ENCODE results near the gene MICALL2. TPM values are rescaled to one million over a fixed set of nuclear protein-coding genes. Genes with fewer than 3 reads are reported as not detected.

MICALL2 gene
- total and polyA plus RNA-seq, 4 donors = 19.0 to 70.6 (median 41.0) TPM

DNA sequence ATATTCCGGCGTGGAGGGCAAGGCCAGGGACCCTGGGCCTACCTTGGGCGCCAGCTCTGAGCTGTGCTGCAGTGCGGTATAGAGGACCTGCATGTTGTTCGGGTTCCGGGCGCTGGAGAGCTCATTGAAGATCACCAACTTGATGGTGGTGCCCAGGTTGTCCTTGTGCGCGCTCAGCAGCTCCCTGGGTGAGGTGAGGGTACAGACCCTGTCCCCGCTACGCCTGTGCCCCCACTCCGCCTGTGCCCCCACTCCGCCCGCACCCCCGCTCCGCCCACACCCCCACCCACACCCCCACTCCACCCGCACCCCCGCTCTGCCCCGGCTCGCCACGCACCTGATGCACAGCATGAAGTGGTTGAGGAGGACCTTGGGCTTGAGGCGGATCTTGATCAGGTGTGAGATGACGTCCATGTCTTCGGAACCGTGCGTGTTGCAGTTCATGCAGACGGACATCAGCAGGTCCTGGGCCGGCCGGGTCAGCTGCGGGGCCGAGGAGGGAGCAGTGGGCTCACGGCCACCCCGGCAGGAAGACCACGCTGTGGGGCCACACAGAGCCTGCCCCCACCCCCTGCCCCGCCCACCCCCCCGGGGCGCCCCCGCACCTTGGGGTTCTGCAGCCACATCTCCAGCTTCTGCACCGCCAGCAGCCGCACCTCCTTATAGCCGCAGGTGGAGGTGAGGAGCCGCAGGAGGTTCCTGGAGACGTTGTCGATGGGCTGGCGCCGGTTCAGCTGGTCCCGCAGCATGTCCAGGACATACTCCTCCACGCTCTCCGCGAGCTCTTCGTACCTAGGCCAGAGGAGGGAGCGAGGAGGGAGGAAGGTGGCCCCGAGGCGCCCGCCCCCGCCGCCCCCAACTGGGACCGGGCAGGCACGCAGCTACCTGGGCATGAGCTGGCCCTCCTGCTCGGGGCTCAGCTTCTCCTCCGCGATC is 39.4 kb upstream of the MICALL2 start:
- no peak for ATAC-seq (ENCODE audit: insufficient read depth, low FRiP score)
- no peak overlapping the region for H3K4me3 ChIP-seq
- peaks cover 6 to 79% (median 21%) of the 10 kb centered on the region in 4 donors for H3K36me3 ChIP-seq (ENCODE audit: control insufficient read depth in 4 of 4, insufficient read depth in 4 of 4, low read length in 4 of 4)
- peaks cover 0 to 12% (median 5%) of the 10 kb centered on the region in 5 donors for H3K4me1 ChIP-seq (ENCODE audit: control insufficient read depth in 5 of 5, insufficient read depth in 5 of 5, low read length in 5 of 5)
- no peak overlapping the region for H3K27ac ChIP-seq (ENCODE audit: low read depth in 1 of 2, low read length in 1 of 2)
- TF ChIP-seq, protein P1, sequence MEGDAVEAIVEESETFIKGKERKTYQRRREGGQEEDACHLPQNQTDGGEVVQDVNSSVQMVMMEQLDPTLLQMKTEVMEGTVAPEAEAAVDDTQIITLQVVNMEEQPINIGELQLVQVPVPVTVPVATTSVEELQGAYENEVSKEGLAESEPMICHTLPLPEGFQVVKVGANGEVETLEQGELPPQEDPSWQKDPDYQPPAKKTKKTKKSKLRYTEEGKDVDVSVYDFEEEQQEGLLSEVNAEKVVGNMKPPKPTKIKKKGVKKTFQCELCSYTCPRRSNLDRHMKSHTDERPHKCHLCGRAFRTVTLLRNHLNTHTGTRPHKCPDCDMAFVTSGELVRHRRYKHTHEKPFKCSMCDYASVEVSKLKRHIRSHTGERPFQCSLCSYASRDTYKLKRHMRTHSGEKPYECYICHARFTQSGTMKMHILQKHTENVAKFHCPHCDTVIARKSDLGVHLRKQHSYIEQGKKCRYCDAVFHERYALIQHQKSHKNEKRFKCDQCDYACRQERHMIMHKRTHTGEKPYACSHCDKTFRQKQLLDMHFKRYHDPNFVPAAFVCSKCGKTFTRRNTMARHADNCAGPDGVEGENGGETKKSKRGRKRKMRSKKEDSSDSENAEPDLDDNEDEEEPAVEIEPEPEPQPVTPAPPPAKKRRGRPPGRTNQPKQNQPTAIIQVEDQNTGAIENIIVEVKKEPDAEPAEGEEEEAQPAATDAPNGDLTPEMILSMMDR (IDR thresholded peaks at IDR 0.05; ENCODE audit: control extremely low read depth, extremely low read depth) = no peak
- WGBS, 2 donors = 95 to 96% methylated on average over 51 to 62 of the region's 62 CpGs
- H3K27me3 ChIP-seq (ENCODE audit: control insufficient read depth in 3 of 3, insufficient read depth in 3 of 3, low read length in 2 of 3) = no peaks in the 10 kb centered on the region
- no peak overlapping the region for H3K9ac ChIP-seq (ENCODE audit: insufficient read depth in 1 of 2, low read length in 2 of 2)
- DNase-seq = no peak
- no peaks in the 10 kb centered on the region for H3K9me3 ChIP-seq (ENCODE audit: control insufficient read depth in 4 of 4, insufficient read depth in 3 of 4, low read length in 3 of 4)

DNA sequence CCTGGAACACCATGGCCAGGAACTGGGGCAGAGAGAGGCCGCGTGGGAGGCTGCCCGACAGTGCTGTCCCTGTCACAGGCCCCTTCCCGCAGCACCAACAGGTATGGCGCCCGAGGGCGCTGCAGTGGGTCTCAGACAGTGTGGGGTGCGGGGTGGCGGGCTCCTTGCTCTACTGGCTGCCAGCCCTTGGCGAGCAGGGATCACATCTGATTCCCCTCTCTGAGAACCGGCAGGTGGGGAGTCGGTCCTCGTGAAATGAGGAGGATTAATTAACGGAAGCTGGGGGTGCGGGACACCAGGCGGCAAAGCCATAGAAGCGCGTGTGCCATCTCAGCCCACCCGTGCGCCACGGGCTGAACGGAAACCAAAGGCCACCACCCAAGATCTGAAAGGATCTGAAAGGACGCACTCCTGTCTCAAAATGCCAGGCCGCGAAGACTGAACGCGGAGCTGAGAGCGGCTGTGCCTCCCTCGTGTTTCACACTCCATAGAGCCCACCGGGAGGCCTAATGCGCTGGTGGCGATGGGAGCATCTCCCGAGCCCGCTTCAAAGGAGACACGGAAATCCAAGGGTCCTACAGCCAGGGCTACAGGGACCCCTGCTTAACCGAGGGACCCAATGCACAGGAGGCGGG is 38.1 kb upstream of the MICALL2 start:
- no peaks in the 10 kb centered on the region for H3K9me3 ChIP-seq (ENCODE audit: control insufficient read depth in 4 of 4, insufficient read depth in 3 of 4, low read length in 3 of 4)
- TF ChIP-seq, protein P1 (IDR thresholded peaks at IDR 0.05; ENCODE audit: control extremely low read depth, extremely low read depth) = no peak
- peaks cover 4 to 86% (median 17%) of the 10 kb centered on the region in 4 donors for H3K36me3 ChIP-seq (ENCODE audit: control insufficient read depth in 4 of 4, insufficient read depth in 4 of 4, low read length in 4 of 4)
- H3K4me3 ChIP-seq = no peak overlapping the region
- no peaks in the 10 kb centered on the region for H3K27me3 ChIP-seq (ENCODE audit: control insufficient read depth in 3 of 3, insufficient read depth in 3 of 3, low read length in 2 of 3)
- H3K9ac ChIP-seq (ENCODE audit: insufficient read depth in 1 of 2, low read length in 2 of 2) = no peak overlapping the region
- DNase-seq (no peak), ATAC-seq (ENCODE audit: insufficient read depth, low FRiP score) (no peak)
- H3K4me1 ChIP-seq (ENCODE audit: control insufficient read depth in 5 of 5, insufficient read depth in 5 of 5, low read length in 5 of 5) = peaks cover 0 to 1% (median 0%) of the 10 kb centered on the region in 5 donors
- H3K27ac ChIP-seq (ENCODE audit: low read depth in 1 of 2, low read length in 1 of 2) = no peak overlapping the region
- 94 to 95% methylated on average over 37 of the region's 37 CpGs for WGBS, 2 donors

DNA sequence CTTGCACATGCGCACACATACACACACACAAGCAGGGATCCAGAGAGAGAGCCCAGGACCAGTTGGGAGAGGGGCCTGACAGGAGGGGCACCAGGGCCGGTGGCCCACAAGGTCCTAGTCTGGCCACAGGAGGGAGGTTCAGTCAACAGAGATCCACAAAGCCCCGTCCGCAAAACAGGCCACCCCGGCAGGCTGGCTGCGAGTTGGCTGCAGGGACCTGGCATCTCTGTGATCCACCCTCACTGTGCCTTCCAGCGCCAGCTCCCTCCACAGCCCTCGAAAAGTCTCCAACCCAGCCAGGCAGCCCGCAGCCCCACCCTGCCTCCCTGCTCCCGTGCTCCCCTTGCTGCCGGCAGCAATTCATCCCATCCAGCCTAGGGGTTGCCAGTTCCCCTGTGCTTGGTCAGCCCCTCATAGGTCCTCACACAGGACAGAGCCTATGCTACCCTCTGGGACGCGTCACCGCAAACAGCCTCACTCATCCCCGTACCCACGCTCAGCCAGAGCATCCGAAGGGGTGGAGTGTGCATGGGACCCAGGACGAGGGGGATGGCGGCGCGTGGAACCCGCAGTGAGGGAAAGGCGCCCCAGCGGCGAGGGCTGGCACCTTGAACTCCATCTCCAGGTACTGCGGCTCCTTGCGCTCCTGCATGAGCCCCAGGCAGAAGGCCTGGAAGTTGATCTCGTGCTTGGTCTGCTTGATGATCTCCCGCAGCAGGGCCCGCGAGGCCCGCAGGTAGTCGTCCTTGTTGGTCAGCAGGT is 37.4 kb upstream of the MICALL2 start:
- Histone ChIP-seq H3K36me3 (ENCODE audit: control insufficient read depth in 4 of 4, insufficient read depth in 4 of 4, low read length in 4 of 4) (peaks cover 3 to 85% (median 15%) of the 10 kb centered on the region in 4 donors), H3K27ac (ENCODE audit: low read depth in 1 of 2, low read length in 1 of 2) (no peak overlapping the region), H3K4me1 (ENCODE audit: control insufficient read depth in 5 of 5, insufficient read depth in 5 of 5, low read length in 5 of 5) (no peaks in the 10 kb centered on the region), H3K4me3 (no peak overlapping the region), H3K9ac (ENCODE audit: insufficient read depth in 1 of 2, low read length in 2 of 2) (no peak overlapping the region), H3K9me3 (ENCODE audit: control insufficient read depth in 4 of 4, insufficient read depth in 3 of 4, low read length in 3 of 4) (no peaks in the 10 kb centered on the region), H3K27me3 (ENCODE audit: control insufficient read depth in 3 of 3, insufficient read depth in 3 of 3, low read length in 2 of 3) (no peaks in the 10 kb centered on the region)
- ATAC-seq (ENCODE audit: insufficient read depth, low FRiP score) = no peak
- no peak for DNase-seq
- TF ChIP-seq, protein P1 (IDR thresholded peaks at IDR 0.05; ENCODE audit: control extremely low read depth, extremely low read depth) = no peak
- WGBS, 2 donors = 96 to 97% methylated on average over 33 of the region's 33 CpGs
